ENCODE measurements around the gene C8G.

Gene C8G

DNA sequence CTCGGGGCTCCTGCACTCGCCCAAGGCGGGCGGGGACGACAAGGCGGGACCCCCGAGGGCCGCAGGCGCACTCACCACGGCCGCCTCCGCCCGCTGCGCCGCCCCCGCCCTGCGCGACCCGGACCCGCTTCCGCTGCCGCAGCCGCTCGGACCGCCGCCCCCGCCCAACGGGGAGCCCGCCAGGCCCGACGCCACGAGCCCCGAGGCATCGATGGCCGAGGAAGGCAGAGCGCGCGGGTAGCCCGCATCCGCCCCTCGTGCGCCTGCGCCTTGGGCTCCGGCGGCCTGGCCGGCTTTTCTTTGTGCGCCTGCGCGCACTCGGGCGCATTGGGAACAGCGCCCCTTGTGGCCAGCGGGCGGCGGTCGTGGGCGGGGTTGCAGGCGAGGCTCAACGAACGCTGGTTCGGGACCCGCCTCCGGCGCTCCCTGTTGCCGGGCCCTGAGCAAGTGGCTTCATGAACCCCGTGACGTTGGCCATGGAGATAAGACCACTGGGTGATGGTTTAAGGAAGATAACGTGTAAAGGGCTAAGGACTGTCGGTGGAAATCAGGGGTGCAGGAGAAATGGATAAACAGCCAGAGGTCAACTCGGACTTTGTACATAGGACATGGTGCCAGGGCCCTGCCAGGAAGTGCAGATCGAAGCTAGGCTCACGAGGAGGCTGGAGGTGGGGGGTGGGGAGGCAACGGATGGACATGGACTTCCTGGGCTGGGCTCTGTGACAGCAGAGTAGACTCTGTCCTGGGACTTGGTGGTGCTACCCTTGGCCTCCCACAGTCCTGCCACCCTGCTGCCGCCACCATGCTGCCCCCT, at the start of gene C8G, which contains the start of gene FBXW5:
Gene C8G (plus strand): TSS at position 725 of the 814 bp plus-strand sequence. CDS start 78 bp downstream, at position 803.
Gene FBXW5 (minus strand): TSS at position 220 of the 814 bp plus-strand sequence. CDS start 655 bp downstream, outside the sequence.
- peak; percentile 88 for DNase-seq (ENCODE audit: low read depth)

DNA sequence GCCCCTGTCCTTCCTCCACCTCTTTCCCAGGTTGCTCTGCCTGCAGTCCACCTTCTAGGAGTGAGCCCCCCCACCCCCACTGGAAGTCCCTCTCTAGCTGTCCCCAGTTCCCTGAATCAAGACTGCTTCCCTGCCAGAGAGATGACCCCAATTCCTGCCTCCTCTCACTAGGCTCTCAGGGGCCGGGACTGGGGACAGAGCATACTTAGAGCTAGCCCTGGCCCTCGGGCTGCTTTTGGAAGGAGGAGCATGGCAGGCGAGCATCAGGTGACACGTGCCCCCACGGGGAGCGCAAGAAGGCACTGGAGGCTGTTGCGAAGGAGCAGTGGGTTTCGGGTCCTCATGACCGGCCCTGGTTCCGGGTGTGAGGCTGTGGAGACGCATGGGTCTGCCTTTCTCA, 49.0 kb upstream of the C8G start:
- DNase-seq (ENCODE audit: low read depth) = no peak

DNA sequence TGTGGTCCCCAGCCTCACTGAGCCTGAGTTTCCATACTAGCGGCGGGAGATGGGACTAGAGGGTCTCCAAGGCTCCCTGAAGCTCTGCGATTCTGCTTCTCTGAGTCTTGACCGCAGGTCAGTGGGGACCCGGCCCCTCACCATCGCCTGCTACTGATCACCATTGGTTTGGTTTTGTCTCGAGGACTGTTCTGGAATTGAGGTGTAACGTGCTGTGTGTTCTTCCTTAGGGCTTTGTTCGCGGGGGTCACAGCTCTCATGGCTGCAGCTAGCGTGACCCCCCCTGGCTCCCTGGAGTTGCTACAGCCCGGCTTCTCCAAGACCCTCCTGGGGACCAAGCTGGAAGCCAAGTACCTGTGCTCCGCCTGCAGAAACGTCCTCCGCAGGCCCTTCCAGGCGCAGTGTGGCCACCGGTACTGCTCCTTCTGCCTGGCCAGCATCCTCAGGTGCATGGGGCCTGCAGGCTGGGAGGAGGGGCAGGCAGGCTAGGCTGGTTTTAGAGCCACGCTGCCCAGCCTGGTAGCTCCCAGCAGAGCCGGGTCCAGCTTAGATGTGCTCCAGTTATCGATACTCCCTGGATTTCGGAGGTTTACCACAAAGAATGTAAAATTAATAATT, 46.5 kb upstream of the C8G start:
- DNase-seq (ENCODE audit: low read depth) = no peak

DNA sequence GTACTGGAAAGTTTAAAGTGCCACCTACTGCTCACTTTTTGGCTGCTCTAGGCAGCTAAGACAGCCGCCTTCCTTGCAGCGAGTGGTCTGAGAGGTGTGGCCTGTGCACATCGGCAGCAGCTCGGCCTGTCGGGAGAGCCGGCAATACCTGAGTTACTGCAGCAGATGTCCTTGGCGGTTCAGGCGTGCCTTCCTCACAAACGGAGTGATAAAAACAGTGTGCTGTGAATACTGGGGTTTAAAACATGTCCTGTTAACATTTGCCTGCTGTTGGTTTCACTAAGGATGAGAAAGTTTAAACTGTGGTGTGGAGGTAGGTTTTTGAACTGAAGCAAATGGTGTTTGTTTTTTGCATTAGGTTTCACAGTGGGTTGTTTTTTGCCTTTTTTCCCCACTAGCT, 45.8 kb upstream of the C8G start:
- DNase-seq (ENCODE audit: low read depth) = no peak

DNA sequence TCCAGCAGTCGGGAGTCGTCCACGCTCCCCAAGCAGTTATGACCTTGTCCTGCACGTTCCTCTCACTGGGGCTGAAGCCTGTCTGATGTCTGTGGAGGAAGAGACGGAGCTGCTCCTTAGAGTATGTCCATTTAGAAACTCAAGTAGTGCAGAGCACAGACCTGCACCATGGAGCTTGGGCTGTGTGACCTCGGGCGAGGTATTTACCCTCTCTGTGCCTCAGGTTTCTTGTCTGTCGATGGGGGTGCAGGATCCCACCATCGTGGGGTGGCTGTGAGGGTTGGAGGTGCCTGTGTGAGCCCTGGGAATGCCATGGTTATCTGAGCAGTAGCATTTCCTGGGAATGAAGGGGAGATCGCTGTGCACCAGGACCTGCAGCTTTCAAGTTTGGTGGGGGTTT, 44.5 kb upstream of the C8G start:
- DNase-seq (ENCODE audit: low read depth) = no peak

DNA sequence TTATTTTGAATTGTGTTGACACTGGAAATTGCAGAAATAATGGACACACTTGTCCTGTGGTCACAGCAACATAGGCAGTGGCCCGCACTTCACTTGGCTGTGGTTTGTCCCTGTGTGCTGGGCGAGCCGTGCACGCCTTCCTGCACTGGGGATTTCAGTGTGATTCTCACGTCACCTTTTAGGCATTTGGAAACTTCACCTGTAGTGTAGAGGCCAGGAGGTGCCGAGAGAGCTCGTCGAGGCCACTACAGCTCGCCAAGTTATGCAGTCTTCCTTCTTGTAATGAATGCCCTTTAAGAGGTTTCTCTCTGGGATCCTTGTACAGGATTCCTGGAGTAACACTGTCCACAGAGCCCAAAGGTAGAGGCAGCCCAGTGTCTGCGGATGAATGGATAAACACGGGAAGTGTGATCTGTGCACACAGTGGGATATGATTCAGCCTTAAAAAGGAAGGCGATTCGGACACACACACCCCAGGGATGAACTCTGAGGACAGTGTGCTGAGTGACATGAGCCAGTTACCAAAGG, 44.0 kb upstream of the C8G start:
- no peak for DNase-seq (ENCODE audit: low read depth)

DNA sequence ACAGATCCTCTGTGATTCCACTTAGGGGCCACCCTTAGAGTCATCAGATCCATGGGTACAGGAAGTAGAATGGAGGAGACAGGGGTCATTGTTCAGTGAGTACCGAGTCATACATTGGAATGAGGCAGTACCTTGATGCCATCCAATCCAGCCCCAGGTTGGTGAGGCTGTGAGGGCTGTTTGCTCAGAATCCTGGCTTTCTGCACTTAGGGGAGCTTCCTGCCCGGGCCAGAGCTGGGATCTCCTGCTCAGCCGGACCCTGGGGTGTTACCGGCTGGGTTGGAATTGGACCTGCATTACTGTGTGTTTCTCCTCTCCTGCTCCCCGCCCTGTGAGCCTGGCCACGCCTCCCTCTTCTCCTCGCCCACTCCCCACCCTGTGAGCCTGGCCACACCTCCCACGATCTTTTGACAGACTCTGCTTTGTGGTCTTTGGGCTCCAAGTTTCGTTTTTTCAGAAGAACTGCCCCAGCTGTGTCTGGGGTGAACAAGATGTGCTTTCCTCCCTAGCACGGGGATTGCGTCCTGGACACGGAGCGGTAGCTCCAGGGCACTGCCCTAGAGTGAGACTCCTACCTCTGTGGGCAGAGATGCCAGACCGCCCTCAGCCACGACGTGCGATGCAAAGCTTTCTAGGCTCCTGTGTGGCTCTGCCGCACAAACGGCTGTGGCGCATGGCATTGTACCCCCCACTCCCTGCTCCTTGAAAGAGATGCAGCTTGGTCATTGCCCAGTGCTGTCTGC, 43.4 kb upstream of the C8G start:
- peak; percentile 68 for DNase-seq (ENCODE audit: low read depth)

DNA sequence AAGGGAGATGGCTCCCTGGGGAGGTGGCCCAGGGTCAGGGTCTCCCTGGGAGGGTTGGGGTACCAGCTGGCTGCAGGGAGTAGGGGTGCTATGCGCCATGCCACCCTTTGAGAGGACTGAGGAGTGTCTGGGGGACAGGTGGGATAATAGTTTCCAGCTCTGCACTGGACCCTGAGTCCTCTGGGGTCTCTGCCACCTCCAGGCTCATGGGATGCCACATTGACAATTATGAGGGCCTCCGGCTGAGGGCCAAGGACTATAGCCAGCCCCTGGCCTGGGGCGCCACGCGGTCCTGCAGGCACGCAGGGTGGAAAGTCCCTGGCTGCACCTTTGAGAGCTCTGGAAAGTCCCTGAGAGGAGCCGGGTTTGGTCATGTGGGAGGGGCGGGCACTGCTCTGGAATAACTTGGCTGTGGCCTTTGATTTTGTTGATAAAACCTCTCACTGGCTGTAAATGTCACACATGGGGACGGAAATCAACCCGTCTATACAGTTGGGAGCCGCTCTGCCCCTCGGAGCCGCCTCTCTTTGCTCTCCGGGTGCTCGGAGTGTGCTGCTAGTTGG, 42.7 kb upstream of the C8G start:
- peak; percentile 89 for DNase-seq (ENCODE audit: low read depth)

DNA sequence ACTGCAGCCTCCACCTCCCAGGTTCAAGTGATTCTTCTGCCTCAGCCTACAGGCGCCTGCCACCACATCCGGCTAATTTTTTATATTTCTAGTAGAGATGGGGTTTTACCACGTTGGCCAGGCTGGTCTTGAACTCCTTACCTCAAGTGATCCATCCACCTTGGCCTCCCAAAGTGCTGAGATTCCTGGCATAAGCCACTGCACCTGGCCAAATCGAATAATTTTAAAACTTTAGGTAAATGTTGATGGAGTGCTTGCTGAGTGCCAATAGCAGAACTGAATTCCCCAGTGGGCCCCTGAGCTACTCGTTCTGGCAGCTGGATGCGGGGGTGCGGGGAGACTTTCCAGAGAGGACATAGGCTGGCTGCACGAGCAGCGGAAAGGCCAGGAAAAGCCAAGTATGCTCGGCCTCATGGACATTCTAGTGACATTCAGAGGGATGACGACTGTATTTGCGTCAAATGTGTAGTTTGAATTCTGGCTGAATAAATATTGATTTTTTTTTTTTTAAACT, 41.9 kb upstream of the C8G start:
- DNase-seq (ENCODE audit: low read depth) = no peak

DNA sequence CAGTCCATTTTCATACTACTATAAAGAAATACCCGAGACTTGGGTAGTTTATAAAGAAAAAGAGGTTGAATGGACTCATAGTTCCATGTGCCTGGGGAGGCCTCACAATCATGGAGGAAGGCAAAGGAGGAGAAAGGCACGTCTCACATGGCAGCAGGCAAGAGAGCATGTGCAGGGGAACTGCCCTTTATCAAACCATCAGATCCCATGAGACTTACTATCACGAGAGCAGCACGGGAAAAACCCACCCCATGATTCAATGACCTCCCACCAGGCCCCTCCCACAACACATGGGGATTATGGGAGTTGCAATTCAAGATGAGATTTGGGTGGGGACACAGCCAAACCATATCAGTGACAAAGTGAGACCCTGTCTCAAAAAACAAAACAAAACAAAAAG, 38.8 kb upstream of the C8G start:
- no peak for DNase-seq (ENCODE audit: low read depth)

DNA sequence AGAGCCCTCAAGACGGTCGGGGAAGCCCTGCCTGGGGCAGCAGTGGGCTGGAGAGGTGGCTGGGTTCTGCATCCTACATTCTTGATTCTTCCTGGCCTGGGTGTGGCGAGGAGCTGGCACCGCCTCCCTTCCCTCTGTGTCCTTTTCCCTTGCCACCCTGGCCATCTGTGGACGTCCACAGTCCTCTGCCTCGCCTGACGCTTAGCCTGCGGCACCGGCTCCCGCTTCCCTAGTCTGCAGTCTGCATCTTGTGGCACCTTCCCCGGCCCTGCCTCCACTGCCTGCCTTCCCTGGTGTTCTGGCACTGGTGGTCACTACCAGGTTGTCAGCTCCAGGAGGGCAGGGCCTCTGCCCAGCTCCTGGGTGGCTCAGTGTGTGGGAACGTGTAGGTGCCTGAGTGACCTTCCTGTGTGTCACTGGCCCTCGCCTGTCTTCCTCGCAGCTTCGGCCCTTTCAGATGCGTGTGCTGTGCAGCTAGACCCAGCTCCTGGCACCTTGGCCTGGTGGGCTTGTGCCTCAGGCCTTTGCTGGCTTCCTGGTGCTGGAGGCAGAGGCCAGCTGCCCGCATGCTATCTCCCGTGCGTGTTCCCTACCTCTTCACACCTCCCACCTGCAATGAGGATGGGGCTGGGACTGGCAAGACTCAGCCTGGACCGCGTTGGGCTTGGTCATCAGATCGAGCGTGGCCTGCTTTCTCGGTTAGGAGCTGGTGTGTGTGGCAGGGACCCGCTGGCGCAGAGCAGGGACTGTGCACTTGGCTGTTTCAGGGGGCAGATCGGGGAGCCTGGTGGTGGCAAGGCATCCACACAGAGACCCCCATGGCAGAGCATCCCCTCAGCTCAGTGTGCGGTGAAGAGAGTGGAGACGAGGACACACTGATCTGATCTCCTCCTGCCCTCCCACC, 37.8 kb upstream of the C8G start:
- DNase-seq (ENCODE audit: low read depth) = no peak

DNA sequence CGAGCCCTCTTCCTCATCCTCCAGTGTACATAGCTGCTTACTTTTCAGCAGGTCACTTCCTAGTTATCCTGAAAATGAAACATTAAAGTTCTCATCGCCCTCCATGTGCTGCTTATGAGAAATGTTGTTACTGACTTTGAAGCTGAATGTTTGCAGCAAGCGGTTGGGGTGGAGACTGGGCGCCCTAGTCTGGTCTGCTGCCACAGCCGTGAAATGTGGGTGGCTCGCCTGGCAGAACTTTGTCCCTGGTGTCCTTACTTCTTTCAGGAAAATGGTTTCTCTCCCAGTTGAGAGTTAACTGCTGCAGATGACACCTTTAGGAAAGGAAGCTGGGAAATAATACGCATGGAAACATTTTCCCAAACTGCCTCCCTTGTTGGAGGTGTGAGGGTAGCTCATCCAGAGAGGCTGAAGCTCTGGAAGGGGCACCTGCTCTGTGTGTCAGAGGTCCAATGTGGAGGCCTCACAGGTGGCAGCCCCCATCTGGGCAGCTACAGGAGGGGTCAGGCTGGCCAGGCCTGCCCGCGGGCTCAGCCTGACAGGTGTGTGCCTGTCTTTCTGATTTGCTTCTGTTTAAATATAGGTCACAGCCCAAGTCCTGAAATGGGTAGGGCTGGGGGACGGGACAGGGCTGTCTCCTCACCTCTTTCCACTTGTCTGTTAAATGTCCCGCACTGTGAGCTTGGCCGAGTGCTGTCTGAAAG, 34.7 kb upstream of the C8G start:
- no peak for DNase-seq (ENCODE audit: low read depth)

DNA sequence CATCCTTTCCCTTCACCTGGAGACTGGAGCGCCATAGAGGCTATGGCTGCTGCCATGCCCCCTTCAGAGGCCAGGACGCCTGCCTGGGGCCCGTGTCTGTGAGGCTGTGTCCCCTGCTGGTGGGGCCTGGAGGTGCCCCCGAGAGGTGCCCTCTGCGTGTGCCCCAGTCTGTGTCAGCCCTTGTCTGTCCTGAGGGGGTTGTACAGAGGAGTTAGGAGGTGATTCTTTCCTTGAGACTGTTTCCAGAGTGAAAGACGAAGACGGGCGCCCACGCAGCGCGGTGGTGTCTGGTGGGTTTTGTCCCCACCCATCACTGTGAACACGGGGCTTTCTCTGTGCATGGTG, 34.2 kb upstream of the C8G start:
- DNase-seq (ENCODE audit: low read depth) = no peak

DNA sequence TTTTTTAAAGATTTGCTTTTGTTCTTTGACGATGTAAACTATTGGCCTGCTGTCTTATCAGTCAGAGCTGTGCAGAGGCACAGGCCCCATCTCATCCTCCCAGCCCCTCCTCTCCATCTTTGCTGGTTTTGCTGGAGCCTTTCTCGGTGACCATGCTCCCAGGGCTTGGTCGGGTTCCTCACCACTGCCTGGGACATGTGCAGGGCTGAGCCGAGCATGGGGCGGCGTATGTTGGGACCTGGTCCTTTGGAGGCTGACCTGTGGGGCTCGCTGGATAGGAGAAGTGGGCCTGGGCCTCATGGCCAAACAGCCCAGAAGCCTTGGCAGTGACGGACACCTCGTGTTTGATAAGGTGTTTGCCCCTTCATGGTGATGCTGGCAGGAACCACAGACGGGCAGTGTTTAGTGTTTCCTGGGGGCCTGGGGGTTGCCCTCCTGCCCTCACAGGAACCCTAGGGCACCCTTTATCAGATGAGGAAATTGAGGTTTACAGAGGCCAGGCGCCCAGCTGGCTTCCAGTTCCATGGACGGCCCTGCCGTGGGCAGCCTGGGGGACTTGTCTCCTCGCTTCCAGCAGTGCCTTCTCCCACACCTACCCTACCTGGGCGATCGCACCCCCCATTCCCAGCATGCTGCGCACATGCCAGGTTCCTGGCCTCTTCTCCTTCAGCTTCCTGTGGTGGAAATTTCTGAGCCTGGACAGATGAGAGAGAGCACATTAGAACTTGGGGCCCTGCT, 31.2 kb upstream of the C8G start:
- no peak for DNase-seq (ENCODE audit: low read depth)

DNA sequence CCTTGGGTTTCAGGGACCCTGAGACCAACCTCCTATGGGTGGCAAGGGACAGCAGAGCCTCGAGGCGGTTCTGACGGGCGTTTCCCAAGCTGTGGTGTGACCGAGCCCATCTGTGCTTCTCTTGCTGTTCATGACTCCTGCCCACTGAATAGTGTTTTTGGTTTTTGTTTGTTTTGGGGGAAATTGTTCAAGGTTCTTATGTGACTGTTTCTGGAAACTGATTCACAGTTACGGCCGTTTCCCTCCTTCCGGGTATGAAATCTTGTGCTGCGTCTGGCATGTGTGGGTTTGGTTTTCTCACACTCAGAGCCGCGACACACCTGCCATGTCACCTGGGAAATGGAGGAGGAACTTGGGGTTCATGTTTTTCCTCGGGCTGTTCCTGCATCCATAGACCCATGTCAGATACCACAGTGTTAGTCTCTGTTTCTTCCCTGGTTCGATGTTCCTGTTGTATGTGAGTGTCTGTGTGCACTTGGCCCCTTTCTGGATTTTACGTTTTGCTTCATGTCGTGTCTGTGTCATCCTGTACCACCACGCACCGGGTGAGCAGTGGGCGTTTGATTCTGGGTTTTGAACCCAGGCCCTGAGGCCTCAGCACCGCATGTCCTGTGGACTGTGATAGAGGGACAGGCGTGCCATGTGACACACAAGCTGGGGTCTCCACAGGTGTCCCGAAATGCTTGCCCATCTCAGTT, 29.3 kb upstream of the C8G start:
- DNase-seq (ENCODE audit: low read depth) = no peak

DNA sequence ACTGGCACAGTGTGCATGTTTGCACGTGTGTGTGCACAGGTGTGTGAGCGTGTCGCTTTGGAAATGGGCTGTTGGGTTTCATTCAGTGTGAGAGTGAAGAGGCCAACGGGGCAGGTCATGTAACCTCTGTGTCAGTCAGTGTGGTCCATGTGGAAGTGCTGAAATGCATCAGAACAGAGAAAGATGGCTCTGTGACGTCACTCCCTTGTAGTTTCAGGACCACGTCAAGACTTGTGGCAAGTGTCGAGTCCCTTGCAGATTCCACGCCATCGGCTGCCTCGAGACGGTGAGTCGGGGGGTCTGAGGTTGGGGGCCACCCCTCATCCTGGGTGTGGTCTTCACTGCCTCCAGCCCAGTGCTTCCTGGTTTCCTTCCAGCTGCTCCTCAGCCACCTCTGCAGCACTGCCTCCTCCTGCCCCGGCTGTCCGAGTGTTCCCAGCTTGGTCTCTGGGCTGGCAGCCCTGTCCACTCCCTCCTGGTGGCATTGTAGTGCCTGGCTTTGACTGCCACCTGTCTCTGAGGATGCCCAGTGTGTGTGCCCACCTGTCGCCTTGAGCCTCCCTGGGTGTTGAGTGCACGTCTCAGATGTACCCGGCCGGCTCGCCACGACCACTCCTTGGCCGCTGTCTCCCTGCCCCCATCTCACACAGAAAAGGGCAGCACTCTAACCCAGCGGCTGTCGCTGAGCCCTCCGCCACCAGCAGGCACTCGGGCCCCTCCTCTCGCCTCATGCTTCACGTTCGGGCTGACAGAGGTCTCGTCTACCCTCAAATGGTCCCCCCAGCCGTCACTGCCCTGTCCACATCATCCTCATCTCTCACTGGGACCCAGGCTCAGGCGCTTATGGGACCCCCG, 28.5 kb upstream of the C8G start:
- no peak for DNase-seq (ENCODE audit: low read depth)

DNA sequence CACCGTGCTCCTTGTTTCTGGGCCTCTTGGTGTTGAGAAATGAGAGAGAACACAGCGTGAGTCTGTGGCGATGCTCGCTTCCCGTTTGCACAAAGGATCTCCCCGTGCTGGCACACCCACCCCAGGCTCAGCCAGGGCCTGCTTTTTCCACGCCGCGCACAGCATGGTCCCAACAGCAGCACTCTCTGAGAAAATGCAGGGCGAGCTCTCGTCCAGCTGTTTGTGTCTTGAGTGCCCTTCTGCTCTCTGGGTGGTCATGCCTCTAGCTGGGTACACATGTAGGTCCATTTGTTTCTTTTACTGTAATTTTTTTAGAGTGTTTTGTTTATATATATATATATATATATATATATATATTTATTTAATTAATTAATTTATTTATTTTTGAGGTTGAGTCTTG, 27.1 kb upstream of the C8G start:
- DNase-seq (ENCODE audit: low read depth) = no peak

DNA sequence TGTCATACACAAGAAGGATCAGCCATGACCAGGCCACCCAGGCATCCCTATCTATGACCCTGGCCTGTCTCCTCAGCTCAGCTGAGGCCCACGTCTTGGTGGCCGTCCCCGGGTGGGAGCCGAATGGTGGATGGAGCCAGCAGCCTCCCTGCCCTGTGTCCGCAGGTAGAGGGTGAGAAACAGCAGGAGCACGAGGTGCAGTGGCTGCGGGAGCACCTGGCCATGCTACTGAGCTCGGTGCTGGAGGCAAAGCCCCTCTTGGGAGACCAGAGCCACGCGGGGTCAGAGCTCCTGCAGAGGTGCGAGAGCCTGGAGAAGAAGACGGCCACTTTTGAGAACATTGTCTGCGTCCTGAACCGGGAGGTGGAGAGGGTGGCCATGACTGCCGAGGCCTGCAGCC, 25.0 kb upstream of the C8G start:
- DNase-seq (ENCODE audit: low read depth) = no peak
